ENCODE data around the gene ITGAL.
"Not testable (repeated sequence)": the region's sequence is repeated elsewhere in the genome, so short reads cannot be mapped to it uniquely, and the experiment has no call there.

Gene ITGAL

DNA sequence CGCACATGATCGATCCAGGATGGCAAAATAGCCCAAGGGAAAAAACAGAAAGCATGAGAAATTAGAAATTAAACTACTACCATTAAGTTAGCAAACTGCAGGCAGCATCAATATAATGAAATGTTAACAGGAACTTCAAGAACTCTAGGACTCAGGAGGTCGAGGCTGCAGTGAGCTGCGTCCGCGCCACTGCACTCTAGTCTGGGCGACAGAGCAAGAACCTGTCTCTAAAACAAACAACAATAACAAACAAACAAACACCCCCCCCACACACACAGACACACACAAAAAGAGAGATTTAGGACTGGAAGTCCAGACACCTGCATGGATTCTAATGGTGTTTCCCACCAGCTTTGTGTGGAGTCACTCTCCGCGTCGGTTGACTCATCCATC, 26.3 kb upstream of the ITGAL start:
- peak overlapping the region; percentile 87 to 94 for H3K4me3 Mint-ChIP-seq
- H3K36me3 Mint-ChIP-seq = peaks cover 27 to 34% of the 10 kb centered on the region in 2 donors
- peaks cover 31 to 61% of the 10 kb centered on the region in 2 donors for H3K4me1 Mint-ChIP-seq
- no peaks in the 10 kb centered on the region for H3K27me3 Mint-ChIP-seq
- peak overlapping the region; percentile 97 for H3K27ac Mint-ChIP-seq
- no peak for ATAC-seq (replicated peaks)
- no peak for DNase-seq
- H3K9me3 Mint-ChIP-seq = peaks cover 0 to 5% of the 10 kb centered on the region in 2 donors

DNA sequence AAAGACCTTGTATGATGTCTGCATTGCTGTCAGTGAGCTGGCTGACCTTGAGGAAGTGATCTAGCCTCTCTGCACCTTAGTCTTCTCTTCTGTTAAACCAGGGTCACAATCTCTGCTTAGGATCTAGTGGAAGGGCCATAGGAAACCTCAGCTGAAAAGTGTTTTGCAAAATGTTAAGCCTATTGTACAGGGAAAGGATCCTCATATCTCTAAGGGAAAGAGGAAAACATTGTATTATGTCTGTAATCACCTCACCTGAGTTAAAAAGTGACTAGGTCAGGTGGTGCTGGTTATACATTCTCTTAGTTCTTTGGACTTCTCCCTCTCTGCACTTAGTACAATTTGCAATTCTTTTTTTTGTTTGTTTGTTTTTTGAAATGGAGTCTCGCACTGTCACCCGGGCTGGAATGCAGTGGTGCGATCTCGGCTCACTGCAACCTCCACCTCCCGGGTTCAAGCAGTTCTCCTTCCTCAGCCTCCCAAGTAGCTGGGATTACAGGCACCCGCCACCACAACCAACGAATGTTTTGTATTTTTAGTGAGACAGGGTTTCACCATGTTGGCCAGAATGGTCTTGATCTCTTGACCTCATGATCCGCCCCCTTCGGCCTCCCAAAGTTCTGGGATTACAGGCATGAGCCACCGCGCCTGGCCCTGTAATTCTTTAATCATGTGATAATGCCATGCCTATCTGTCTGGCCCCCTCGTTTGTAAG, 24.9 kb upstream of the ITGAL start:
- DNase-seq = no peak
- Mint-ChIP-seq H3K9me3 (peaks cover 0 to 5% of the 10 kb centered on the region in 2 donors), H3K4me1 (peaks cover 36 to 64% of the 10 kb centered on the region in 2 donors), H3K27me3 (no peaks in the 10 kb centered on the region), H3K4me3 (no peak overlapping the region), H3K27ac (no peak overlapping the region), H3K36me3 (peaks cover 24 to 27% of the 10 kb centered on the region in 2 donors)
- ATAC-seq (replicated peaks) = no peak

DNA sequence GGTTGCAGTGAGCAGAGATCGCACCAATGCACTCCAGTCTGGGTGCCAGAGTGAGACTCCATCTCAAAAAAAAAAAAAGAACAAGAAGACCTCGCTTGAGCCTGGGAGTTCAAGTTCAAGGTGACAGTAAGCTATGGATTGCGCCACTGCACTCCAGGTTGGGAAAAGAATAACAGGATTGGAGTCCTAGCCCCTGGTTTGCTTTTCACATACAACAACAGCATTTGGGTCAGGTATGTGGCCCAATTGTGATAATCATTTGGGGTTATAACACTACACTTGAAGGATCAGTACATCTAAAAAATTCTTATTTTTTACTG, 23.5 kb upstream of the ITGAL start:
- H3K4me1 Mint-ChIP-seq = peaks cover 34 to 65% of the 10 kb centered on the region in 2 donors
- H3K36me3 Mint-ChIP-seq = peaks cover 14 to 15% of the 10 kb centered on the region in 2 donors
- H3K4me3 Mint-ChIP-seq = no peak overlapping the region
- peaks cover 0 to 3% of the 10 kb centered on the region in 2 donors for H3K9me3 Mint-ChIP-seq
- no peaks in the 10 kb centered on the region for H3K27me3 Mint-ChIP-seq
- ATAC-seq (replicated peaks) = no peak
- no peak for DNase-seq
- H3K27ac Mint-ChIP-seq = no peak overlapping the region

DNA sequence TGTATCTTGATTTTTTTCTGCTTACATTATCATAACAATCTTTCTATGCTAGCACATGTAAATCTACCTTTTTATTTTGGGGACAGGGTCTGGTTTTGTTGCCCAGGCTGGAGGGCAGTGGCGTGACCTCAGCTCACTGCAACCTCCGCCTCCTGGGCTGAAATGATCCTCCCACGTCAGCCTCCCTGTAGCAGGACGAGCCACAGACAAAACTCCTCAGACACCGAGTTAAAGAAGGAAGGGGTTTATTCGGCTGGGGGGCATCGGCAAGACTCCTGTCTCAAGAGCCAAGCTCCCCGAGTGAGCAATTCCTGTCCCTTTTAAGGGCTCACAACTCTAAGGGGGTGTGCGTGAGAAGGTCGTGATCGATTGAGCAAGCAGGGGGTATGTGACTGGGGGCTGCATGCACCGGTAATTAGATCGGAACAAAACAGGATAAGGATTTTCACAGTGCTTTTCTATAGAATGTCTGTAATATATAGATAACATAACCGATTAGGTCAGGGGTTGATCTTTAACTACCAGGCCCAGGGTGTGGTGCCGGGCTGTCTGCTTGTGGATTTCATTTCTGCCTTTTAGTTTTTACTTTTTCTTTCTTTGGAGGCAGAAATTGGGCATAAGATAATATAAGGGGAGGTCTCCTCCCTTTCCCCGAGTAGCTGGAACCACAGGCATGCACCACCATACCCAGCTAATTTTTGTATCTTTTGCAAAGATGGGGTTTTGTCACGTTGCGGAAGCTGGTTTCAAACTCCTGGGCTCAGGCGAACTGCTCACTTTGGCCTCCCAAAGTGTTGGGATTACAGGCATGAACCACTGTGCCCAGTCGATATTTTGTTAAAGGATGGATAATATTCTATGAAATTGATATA, 19.6 kb upstream of the ITGAL start:
- Mint-ChIP-seq H3K4me1 (peaks cover 52 to 72% of the 10 kb centered on the region in 2 donors), H3K4me3 (peak overlapping the region; percentile 2 to 52), H3K27ac (peak overlapping the region; percentile 84)
- not testable (repeated sequence) for H3K36me3 Mint-ChIP-seq, H3K27me3 Mint-ChIP-seq, DNase-seq, H3K9me3 Mint-ChIP-seq
- ATAC-seq (replicated peaks) = peak in 1 of 2 donors; percentile 3

DNA sequence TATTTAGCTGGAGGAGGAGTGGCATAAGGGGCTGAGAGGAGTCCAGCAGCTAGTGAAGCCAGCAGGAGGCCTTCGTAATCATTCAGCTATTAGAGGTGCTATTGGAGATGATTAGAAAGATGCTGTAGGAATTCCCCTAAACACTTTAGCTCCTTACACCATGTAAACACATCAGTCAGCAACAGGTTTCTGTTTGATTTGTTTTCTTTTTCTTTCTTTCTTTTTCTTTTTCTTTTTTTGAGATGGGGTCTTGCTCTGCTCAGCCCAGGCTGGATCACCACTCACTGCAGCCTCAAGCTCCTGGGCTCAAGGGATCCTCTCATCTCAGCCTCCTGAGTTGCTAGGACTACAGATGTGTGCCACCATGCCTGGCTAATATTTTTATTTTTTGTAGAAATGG, 16.2 kb upstream of the ITGAL start:
- DNase-seq = no peak
- Mint-ChIP-seq H3K4me3 (peak overlapping the region; percentile 5 to 23), H3K27me3 (no peaks in the 10 kb centered on the region), H3K9me3 (no peaks in the 10 kb centered on the region), H3K4me1 (peaks cover 58 to 84% of the 10 kb centered on the region in 2 donors), H3K36me3 (peaks cover 0 to 2% of the 10 kb centered on the region in 2 donors), H3K27ac (peak overlapping the region; percentile 47)
- ATAC-seq (replicated peaks) = peak in 1 of 2 donors; percentile 12

DNA sequence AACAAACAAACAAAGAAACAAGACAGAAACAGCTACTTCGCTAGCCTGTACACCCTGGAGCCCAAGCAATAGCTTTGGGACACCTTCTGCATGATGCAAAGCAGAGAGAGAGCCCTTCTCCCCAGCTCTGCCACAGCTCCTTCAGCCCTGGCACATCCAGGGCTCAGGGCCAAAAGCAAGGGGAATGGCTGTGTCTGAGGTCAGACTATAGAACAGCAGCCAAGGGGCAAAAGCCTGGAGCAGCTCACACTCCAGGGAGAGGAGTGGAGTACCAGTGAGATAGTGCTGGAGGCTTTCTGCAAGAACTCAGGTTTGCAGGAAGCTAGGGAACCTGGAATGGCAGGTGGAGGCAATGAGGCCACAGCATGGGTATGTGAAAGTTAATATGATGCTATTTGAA, 15.3 kb upstream of the ITGAL start:
- H3K4me3 Mint-ChIP-seq = peak overlapping the region in 1 of 2 donors; percentile 52
- ATAC-seq (replicated peaks) (no peak), DNase-seq (no peak)
- no peaks in the 10 kb centered on the region for H3K9me3 Mint-ChIP-seq
- H3K4me1 Mint-ChIP-seq = peaks cover 57 to 88% of the 10 kb centered on the region in 2 donors
- H3K36me3 Mint-ChIP-seq = peaks cover 0 to 4% of the 10 kb centered on the region in 2 donors
- no peaks in the 10 kb centered on the region for H3K27me3 Mint-ChIP-seq
- peak overlapping the region; percentile 84 for H3K27ac Mint-ChIP-seq

DNA sequence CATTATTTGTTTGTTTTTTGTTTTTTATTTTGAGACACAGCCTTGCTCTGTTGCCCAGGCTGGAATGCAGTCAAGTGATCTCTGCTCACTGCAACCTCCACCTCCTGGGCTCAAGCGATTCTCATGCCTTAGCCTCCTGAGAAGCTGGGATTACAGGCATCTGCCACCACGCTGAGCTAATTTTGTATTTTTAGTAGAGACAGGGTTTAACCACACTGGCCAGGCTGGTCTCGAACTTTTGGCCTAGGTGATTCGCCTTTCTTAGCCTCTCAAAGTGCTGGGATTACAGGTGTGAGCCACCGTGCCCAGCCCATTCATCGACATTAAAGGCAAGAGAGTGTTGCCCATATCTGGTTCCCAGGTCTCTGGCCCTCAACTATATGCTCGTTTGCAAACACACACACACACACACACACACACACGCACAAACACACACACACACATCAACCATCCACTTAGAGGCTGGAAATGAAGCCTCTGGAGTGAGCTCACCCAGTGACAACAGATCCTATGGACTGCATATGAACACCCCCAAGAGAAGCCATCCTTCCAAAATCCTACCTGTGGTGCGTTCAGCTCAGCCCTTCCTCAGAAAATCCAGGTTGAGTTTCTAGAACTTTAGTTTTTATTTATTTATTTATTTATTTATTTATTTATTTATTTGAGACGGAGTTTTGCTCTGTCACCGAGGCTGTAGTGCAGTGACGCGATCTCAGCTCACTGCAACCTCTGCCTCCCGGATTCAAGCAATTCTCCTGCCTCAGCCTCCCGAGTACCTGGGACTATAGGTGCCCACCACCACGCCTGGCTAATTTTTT, 14.6 kb upstream of the ITGAL start:
- no peaks in the 10 kb centered on the region for H3K27me3 Mint-ChIP-seq
- peaks cover 51 to 87% of the 10 kb centered on the region in 2 donors for H3K4me1 Mint-ChIP-seq
- H3K4me3 Mint-ChIP-seq = peak overlapping the region; percentile 69 to 74
- DNase-seq (no peak), ATAC-seq (replicated peaks) (no peak)
- peak overlapping the region; percentile 97 for H3K27ac Mint-ChIP-seq
- H3K36me3 Mint-ChIP-seq = peaks cover 0 to 4% of the 10 kb centered on the region in 2 donors
- no peaks in the 10 kb centered on the region for H3K9me3 Mint-ChIP-seq

DNA sequence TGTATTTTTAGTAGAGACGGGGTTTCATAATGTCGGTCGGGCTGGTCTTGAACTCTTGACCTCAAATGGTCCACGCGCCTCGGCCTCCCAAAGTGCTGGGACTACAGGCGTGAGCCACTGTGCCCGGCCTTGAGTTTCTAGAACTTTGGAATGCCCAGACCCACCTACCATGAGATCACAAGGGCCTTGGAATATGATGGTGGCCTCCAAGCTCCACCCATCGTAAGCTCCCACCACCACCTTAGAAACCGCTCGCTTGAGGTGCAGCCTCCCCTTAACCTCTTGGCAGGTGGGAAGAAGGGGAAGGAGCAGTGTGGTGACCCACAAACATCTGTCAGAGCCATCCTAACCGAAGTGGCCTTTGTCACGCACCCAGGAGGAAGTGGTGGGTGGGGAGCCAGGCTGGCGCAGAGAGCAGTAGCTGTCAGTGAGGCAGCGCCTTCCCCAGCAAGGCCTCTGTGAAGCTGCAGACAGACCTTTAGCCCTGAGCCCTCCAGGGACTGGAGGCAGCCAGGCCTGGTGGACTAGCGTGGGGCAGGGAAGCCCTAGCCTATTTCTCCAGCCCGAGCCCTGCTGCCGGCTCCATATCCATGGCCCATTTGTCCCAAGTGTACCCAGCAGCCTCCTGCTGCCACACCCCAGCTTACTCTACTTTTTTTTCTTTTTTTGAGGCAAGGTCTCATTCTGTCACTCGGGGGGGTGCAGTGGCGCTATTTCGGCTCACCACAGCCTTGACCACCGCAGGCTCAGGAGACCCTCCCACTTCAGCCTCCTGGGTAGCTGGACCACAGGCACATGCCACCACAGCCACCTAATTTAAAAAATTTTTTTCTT, 13.8 kb upstream of the ITGAL start:
- peak overlapping the region; percentile 69 to 74 for H3K4me3 Mint-ChIP-seq
- DNase-seq (peak; percentile 97), ATAC-seq (replicated peaks) (peak; percentile 94 to 96)
- no peaks in the 10 kb centered on the region for H3K9me3 Mint-ChIP-seq
- H3K27ac Mint-ChIP-seq = peak overlapping the region; percentile 97
- no peaks in the 10 kb centered on the region for H3K27me3 Mint-ChIP-seq
- peaks cover 50 to 84% of the 10 kb centered on the region in 2 donors for H3K4me1 Mint-ChIP-seq
- H3K36me3 Mint-ChIP-seq = peaks cover 0 to 4% of the 10 kb centered on the region in 2 donors

DNA sequence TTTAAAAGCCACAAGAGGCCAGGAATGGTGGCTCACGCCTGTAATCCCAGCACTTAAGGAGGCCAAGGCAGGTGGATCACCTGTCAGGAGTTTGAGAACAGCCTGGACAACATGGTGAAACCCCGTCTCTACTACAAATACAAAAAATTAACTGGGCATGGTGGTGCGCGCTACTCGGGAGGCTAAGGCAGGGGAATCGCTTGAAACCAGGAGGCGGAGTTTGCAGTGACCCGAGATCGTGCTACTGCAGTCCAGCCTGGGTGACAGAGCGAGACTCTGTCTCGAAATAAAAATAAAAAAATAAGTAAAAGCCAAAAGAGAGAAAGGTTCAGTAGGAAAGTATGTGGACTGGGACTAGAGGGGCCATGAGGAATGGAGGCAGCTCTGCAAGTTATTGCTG, 13.1 kb upstream of the ITGAL start:
- H3K4me3 Mint-ChIP-seq = peak overlapping the region; percentile 69 to 74
- DNase-seq (no peak), ATAC-seq (replicated peaks) (no peak)
- no peaks in the 10 kb centered on the region for H3K9me3 Mint-ChIP-seq
- H3K27me3 Mint-ChIP-seq = no peaks in the 10 kb centered on the region
- peak overlapping the region; percentile 97 for H3K27ac Mint-ChIP-seq
- H3K36me3 Mint-ChIP-seq = peaks cover 0 to 3% of the 10 kb centered on the region in 2 donors
- peaks cover 43 to 84% of the 10 kb centered on the region in 2 donors for H3K4me1 Mint-ChIP-seq

DNA sequence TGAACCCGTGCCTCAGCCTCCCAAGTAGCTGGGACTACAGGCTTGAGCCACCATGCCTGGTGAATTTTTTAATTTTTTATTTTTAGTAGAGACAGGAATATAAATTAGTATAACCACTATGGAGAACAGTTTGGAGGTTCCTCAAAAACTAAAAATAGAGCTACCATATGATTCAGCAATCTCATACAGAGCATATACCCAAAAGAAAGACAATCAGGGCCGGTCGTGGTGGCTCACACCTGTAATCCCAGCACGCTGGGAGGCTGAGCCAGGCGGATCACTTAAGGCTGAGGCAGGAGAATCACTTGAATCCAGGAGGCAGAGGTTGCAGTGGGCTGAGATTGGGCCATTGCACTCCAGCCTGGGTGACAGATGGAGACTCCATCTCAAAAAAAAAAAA, 11.1 kb upstream of the ITGAL start:
- H3K4me3 Mint-ChIP-seq; H3K27me3 Mint-ChIP-seq; H3K27ac Mint-ChIP-seq; H3K36me3 Mint-ChIP-seq; H3K9me3 Mint-ChIP-seq; ATAC-seq (replicated peaks); DNase-seq: not testable (repeated sequence)
- H3K4me1 Mint-ChIP-seq = peaks cover 43 to 84% of the 10 kb centered on the region in 2 donors

DNA sequence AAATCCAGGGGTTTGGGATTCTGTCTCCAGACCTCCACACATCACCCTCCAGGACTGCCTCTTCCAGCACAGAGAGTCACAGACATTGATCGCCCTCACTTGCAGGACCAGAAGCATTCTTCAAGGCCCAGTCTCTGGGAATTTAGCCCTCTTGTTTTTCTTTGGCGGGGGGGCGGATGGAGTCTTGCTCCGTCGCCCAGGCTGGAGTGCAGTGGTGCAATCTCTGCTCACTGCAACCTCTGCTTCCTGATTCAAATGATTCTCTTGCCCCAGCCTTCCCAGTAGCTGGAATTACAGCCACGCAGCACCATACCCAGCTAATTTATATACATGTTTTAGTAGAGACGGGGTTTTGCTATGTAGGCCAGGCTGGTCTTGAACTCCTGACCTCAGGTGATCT, 8.5 kb upstream of the ITGAL start:
- Mint-ChIP-seq H3K36me3 (peaks cover 0 to 2% of the 10 kb centered on the region in 2 donors), H3K27me3 (no peaks in the 10 kb centered on the region), H3K4me3 (no peak overlapping the region), H3K27ac (peak overlapping the region; percentile 86), H3K9me3 (peaks cover 0 to 1% of the 10 kb centered on the region in 2 donors), H3K4me1 (peaks cover 20 to 59% of the 10 kb centered on the region in 2 donors)
- ATAC-seq (replicated peaks) (no peak), DNase-seq (no peak)

DNA sequence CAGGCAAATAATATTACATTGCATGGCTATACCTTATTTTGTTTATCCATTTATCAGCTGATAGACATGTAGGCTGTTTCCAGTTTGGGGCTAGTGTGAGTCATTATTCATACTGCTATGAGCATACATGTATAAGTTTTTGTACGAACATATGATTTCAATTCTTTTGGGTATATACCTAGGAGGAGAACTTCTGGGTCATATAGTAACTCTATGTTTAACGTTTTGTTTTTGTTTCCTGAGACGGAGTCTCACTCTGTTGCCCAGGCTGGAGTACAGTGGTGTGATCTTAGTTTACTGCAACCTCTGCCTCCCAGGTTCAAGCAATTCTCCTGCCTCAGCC, 2.4 kb upstream of the ITGAL start:
- no peak overlapping the region for H3K4me3 Mint-ChIP-seq
- H3K27me3 Mint-ChIP-seq = no peaks in the 10 kb centered on the region
- peak overlapping the region; percentile 89 for H3K27ac Mint-ChIP-seq
- H3K9me3 Mint-ChIP-seq = peaks cover 0 to 3% of the 10 kb centered on the region in 2 donors
- peaks cover 34 to 69% of the 10 kb centered on the region in 2 donors for H3K4me1 Mint-ChIP-seq
- peaks cover 21% of the 10 kb centered on the region in 2 donors for H3K36me3 Mint-ChIP-seq
- ATAC-seq (replicated peaks) = no peak
- no peak for DNase-seq

DNA sequence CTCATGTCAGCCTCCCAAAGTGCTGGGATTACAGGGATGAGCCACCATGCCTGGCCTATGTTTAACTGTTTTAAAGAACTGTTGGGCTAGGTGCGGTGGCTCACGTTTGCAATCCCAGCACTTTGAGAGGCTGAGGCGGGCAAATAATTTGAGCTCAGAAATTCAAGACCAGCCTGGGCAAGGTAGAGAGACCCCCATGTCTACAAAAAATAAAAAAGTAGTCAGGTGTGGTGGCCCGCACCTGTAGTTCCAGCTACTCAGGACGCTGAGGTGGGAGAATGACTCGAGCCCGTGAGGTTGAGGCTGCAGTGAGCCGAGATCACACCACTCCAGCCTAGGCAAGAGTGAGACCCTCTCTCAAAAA, 1.9 kb upstream of the ITGAL start:
- DNase-seq (no peak), ATAC-seq (replicated peaks) (no peak)
- Mint-ChIP-seq H3K4me1 (peaks cover 35 to 66% of the 10 kb centered on the region in 2 donors), H3K27ac (peak overlapping the region; percentile 67), H3K36me3 (peaks cover 25 to 26% of the 10 kb centered on the region in 2 donors), H3K9me3 (peaks cover 0 to 3% of the 10 kb centered on the region in 2 donors), H3K27me3 (no peaks in the 10 kb centered on the region), H3K4me3 (no peak overlapping the region)
